CD4-positive, alpha-beta T cell treated with Interleukin-12 subunit alpha and Interleukin-12 subunit beta, for 1 hour (primary cell): ENCODE measurements around the gene ATP11A.
"Not testable (repeated sequence)": the region's sequence is repeated elsewhere in the genome, so short reads cannot be mapped to it uniquely, and the experiment has no call there.

Experiments
- DNase-seq: peaks from one replicate; pipeline ENCODE4 v3.0.0-alpha.2; 2020

Gene ATP11A

DNA sequence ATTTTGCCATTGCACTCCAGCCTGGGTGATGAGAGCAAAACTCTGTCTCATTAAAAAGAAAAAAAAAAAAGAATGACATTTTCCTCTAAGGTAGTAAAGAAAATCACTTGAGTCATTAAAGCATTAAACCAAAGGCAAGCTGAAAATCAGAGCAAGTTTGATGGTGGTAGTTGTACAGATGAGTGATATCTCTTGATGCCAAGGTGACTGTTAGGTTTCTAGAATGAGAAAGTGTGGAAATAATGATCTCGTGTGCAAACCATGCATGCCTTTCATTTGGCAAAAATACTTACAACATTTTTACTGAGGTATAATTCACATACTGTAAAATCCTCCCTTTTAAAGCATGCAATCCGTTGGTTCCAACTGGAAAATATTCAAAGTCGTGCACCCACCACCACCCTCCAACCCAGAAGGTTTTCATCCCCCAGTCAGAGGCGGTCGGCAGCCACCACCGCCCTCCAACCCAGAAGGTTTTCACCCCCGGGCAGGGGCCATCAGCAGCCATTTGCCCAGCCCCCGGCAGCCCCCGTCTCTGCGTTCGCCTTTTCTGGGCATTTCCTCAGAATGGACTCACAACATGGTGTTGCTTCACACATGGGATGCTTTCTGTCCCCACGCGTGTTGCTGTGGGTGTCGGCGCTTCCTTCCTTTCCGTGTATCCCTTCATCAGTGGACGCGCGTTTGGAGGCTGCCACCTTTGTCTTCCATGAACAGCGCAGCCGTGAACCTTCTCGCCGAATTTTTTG lies 90.2 kb downstream of the ATP11A start:
- no peak for DNase-seq

DNA sequence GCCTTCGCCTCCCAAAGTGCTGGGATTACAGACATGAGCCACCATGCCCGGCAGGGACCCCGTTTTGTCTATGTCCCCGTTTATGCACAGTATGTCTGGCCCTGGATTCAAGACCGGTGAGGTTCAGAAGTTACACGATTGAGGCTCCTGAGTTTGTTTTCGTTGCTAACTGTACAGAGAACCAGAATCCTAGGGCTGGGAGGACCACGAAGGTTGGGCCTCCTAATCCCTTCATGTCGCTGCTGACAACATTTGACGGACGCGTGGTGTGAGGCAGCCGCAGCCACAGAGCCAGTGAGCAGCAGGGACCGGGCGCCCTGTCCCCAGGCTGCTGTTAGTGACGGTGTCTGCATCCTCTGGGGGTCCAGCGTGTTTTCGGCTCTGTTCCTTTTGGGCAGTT lies 91.4 kb downstream of the ATP11A start:
- no peak for DNase-seq

DNA sequence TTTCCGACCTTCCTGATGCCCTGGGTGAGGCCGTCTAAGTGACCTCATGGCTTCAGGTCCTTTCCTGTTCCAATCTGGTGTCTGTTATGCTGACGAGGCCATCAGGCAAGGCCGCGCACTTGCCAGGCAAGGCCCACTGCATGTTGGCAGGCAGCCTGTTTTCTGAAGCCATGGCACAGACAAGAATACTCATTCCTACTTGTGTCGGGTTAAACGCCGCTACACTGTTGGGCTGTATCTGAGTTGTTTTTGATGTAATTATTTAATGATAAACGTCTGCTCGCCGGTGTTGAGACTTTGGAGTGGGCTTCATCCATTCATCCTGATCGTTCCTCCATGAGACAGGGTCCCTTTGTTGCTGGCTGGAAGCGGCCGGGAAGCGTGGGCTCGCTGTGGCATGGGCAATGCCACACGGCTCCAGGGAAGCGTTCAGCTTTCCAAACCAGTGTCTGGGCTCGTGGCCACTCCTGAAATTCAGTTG lies 92.1 kb downstream of the ATP11A start:
- DNase-seq, result no peak

DNA sequence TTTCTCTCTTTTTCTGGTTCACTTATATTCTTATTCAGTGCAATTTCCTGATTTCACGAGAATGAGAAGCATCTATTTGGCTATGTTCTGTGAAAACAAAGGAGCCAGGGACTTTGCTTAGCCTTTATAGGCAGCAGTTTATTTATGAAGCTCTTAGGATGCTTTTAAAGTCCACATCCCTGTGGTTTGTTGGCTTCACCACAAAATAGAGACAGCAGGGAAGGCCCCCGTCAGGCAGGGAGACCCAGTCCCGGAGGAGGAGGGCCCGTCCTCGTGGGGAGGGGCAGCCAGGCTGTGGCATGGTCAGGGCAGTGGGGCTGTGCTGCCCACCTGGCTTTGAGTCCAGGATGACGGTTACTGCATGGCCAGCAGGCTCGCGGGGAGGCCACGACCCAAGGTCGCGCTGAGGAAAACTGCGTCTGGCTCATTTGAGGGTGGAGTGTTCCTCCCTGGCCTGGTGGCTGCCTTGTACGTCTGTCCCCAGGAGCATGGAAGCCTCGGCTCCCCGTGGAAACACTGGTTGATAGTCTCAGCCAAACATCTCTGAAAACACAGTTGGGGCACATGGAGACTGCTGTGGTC lies 92.7 kb downstream of the ATP11A start:
- no peak for DNase-seq

GRCh38 chr13:112783135-112783977 lies 93.5 kb downstream of the ATP11A start:
- DNase-seq, result no peak

DNA sequence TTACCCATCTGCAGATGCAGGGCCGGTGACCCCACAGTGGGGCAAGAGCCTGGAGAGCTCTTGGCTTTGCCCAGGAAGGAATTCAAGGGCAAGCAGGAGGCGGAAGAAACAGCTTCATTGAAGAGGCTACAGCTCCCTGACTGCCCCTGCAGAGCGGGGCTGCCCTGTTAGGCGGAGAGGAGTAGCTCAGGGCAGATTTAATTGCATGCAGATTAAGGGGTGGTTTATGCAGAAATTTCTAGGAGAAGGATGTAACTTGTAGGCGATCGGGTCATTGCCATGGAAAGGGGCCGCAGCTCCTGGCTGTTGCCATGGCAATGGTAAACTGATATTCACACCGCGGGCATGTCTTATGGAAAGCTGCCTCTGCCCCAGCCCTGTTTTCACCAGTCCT lies 94.1 kb downstream of the ATP11A start:
- DNase-seq, result no peak

- DNase-seq, result no peak
Observed at GRCh38 chr13:112784811-112785482, 95.1 kb downstream of the ATP11A start.

DNA sequence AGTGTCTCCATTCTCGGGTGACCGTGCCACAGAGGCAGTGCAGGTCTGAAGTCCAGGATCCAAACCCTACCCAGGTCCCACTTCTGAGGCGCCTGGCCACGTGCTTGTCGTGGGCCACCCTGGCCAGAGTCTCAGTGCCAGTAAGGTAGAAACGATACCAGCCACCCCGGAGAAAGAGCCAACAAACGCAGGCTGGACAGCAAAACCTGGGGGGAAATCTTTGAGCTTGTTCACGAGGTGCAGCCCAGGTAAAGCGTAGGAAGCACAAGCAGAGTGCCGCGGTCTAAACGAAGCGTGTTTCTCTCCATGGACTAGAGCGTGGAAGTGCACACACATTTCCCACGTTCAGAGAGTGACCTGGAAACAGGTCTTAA lies 95.6 kb downstream of the ATP11A start:
- no peak for DNase-seq

- not testable (repeated sequence) for DNase-seq
Observed at GRCh38 chr13:112786810-112787209, 97.0 kb downstream of the ATP11A start.

GRCh38 chr13:112790735-112791641 lies 101.2 kb downstream of the ATP11A start:
- no peak for DNase-seq

- no peak for DNase-seq
Observed at GRCh38 chr13:112791663-112792440, 102.0 kb downstream of the ATP11A start.

- DNase-seq, result no peak
Observed at GRCh38 chr13:112792511-112792910, 102.7 kb downstream of the ATP11A start.

DNA sequence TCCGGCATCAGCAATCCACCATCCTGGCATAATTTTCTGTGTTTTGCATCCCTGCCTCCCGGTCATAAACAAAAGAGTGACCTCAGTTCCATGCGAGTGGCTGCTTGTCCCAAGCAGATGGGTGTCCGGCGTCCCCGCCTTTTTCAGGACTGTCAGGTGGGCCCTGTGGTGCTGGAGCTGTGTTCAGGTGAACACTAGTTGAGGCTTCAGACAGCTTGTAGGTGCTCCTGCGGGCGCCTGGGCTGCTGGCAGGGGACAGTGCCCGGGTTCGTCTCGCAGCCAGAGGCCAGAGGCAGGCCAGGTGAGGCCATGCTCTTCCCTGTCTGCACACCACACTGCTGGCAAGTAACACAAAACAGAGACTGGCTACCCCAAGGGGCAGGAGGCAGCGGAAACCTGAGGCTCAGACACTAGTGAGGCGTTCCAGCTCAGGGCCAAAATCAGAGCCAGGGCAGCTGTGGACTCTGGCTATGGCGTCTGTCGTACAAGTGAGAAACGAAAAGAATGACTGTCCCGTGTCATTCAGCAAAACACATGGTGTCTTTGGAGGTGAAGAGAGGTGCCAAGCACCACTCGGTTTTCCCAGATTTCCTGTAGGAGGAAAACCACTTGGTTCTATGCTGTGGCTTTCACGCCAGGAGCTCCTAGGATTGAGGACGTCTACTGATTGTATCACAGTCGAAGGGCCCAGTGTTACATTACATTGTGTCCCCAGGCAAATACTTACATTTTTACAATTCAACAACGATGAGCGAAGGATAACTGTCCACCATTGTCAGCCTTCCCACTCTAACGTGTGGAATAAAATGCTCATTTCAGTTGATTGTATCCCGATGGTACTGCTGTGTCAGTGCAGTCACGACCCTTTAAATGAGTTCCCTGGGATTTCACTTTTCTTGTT lies 104.0 kb downstream of the ATP11A start:
- DNase-seq, result no peak

GRCh38 chr13:112795277-112795676 lies 105.4 kb downstream of the ATP11A start:
- DNase-seq, result no peak

DNA sequence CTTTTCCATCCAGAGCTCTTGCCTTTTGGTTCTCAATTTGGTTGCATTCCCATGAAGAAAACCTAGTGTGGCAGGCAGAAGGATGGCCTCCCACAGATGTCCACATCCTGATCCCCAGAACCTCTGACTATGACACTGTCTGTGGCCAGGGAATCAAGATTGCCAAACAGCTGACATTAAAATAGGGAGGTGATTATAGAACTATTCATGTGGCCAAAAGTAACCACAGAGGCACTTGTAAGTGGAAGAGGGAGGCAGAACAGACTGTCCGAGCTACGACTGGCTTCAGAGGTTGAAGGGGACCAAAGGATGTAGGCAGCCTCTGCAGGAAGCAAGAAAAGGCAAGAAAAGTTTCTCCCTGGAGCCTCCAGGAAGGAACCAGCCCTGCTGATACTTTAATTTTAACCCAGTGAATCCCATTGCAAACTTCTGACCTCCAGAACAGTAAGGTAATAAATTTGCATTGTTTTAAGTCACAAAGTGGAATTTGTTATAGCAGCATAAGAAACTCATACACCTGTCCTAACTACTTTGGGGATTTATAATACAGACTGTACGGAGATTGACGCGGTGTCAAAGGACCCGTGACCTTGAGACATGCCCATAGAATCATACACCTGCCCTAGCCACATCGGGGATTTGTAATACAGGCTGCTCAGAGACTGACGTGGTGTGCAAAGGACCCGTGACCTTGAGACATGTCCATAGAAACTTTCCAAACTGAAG lies 106.5 kb downstream of the ATP11A start:
- DNase-seq, result no peak

- no peak for DNase-seq
Observed at GRCh38 chr13:112799394-112799793, 109.6 kb downstream of the ATP11A start.

DNA sequence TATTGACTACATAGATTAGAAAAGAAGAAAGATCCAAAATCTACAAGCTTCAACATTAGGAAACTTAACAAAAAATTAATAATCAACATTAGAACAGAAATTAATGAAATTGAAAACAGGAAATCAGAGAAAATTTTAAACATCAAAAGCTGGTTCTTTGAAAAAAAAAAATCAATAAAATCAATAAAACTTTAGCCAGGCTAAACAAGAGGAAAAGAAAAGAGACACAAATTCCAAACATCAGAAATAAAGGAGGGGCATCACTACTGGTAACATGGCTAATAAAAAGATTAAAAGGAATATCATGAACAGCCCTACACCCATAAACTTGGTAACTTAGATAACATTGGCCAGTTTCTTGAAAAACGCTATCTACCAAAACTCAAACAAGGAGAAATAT lies 110.2 kb downstream of the ATP11A start:
- DNase-seq, result no peak

GRCh38 chr13:112800807-112801206 lies 111.0 kb downstream of the ATP11A start:
- DNase-seq, result not testable (repeated sequence)

DNA sequence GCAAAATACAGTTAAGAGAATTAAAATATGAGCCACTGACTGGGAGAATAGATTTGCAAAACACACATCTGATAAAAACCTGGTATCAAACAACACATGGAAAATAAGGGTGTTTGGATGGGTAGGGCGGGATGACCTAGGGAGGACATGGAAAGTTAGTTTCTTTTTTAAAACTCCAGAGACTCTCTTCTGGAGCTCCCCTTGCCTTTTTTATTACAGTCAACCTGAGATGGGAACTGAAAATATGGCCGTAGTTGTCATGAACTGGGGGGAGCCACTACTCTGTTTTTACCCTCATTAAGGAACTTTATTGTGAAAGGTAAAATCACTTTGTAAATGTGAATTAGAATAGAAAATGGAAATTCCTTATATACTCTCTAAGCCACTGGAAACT lies 113.0 kb downstream of the ATP11A start:
- DNase-seq, result no peak

DNA sequence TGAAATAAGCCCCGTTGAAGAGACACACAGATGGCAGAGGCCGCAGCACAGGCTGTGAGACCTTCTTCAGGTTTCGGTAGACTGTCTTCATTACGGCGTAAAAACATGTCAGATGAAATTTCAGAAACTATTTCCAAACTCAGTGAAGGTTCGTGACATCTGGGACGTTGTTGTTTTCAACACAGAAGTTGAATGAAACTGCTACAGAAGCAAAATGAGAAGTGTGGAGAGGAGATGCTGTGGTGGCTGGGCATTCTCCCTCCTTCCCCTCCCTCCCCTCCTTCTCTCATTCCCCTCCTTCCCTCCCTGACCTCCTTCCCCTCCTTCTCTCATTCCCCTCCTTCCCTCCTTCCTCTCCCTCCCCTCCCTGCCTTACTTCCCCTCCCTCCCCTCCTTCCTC lies 113.6 kb downstream of the ATP11A start:
- DNase-seq, result no peak
